ENCODE results near the gene DEFB124.

DNA sequence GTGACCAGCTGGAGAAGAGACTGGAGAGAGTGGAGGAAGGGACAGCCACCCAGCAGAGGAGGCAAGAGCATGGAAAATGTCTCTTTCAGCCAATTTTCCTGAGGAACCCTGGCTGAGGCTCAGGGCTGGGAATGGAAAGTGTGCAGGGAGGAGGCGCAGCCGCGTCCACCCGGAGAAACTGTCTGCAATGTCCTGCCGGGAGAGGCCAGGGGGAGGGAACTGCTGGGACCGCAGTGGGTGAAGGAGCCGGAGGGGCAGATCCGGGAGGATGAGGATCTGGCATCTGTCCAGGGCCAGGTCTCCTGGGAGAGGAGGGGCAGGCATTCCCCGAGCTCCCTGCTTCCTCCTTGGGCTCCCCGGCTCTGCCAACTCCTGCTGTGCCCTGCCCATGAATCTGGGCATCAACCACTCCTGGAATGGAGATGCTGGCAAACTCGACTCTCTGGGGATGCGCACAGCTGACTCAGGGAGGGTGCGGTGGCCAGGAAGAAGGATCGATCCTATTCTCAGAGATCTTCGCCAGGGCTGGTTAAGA lies 21.9 kb upstream of the DEFB124 start:
- TF ChIP-seq, protein P1, sequence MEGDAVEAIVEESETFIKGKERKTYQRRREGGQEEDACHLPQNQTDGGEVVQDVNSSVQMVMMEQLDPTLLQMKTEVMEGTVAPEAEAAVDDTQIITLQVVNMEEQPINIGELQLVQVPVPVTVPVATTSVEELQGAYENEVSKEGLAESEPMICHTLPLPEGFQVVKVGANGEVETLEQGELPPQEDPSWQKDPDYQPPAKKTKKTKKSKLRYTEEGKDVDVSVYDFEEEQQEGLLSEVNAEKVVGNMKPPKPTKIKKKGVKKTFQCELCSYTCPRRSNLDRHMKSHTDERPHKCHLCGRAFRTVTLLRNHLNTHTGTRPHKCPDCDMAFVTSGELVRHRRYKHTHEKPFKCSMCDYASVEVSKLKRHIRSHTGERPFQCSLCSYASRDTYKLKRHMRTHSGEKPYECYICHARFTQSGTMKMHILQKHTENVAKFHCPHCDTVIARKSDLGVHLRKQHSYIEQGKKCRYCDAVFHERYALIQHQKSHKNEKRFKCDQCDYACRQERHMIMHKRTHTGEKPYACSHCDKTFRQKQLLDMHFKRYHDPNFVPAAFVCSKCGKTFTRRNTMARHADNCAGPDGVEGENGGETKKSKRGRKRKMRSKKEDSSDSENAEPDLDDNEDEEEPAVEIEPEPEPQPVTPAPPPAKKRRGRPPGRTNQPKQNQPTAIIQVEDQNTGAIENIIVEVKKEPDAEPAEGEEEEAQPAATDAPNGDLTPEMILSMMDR (IDR thresholded peaks at IDR 0.05; ENCODE audit: control extremely low read depth in 1 of 3, insufficient read depth in 1 of 3, low read depth in 1 of 3, low read length in 3 of 3): no peak
- TF ChIP-seq POLR2A (IDR thresholded peaks at IDR 0.05; ENCODE audit: control extremely low read depth in 1 of 2, low read depth in 2 of 2, low read length in 2 of 2) (no peak), CHD2 (IDR thresholded peaks at IDR 0.05; ENCODE audit: low read length) (no peak), RFX5 (IDR thresholded peaks at IDR 0.05; ENCODE audit: borderline replicate concordance, low read depth, low read length) (no peak), EZH2 (IDR thresholded peaks at IDR 0.05; ENCODE audit: low read depth, low read length, severe bottlenecking) (no peak), GABPA (IDR thresholded peaks at IDR 0.05; ENCODE audit: borderline replicate concordance, insufficient read depth, low read length) (no peak), CHD1 (IDR thresholded peaks at IDR 0.05; ENCODE audit: low read depth, low read length) (no peak), JUND (IDR thresholded peaks at IDR 0.05; ENCODE audit: low read length) (no peak), TAF1 (IDR thresholded peaks at IDR 0.05; ENCODE audit: low read depth, low read length) (no peak)
